ENCODE data around the gene STK33.

STK33 gene

DNA sequence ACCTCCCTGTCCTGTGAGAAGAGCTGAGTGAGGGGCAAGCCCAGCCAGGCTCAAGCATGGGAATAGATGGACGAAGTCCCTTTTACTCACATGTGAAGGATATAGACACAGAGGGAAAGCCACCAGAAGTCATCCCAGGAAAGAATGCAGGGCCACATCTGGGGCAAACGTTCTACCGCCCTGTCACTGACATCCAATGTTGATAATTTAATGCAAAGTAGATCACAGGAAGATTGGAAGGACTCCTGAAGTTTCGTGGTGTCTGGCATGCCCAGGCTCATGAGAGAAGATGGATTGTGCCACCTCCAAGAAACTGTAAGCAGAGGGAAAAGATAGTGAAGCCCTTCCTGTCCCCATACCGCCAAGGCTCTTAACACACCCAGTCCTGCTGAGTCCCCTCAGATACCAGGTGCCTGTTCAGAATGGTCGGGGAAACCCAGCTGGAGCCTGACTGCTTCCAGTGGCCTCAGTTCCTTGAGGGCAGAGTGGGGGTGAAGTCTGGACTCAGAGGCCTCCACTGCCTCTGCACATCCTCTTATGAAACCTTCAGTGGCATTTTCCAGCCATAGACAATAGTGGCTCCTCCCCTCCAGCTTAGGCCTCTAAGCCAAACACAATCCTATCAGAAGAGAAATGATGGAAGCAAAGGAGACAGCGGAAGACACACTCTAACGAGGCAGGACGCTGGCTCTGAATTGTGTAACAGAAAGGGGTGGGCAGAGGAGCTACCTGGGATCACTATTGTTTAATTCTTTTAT lies 7.5 kb upstream of the STK33 start:
- DNase-seq: no peak

DNA sequence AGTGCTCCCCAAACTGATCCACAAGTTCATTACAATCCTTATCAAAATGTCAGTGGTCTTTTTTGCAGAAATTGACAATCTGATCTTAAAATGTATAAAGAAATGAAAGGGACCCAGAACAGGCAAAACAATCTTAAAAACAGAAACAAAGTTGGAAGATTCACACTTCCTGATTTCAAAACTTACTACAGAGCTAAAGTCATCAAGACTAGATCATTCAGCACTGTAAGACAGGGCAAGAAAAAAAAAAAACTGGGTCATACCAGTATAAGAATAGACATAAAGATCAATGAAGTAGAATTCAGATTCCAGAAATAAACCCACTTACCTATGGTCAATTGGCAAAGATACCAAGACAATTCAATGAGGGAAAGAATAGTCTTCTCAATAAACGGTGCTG lies 4.5 kb upstream of the STK33 start:
- no peak for DNase-seq

DNA sequence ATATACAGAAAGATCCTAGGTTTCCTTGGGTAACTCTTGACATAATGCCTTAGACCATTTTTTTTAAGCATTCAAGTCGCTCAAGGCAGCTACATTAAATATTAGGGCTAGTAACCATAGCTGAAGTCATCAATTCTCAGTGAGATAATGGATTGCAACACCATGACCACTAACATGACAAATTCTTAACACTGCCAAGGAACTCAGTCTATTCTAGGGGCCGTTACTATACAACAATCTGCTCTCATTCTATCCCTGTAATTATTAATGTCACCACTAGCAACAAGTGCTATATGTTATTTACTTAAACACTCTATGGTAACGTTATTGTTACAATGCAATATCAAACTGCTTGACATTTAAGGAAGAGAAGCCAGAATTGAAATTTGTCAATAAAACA lies 3.2 kb upstream of the STK33 start:
- peak; percentile 31 for DNase-seq

DNA sequence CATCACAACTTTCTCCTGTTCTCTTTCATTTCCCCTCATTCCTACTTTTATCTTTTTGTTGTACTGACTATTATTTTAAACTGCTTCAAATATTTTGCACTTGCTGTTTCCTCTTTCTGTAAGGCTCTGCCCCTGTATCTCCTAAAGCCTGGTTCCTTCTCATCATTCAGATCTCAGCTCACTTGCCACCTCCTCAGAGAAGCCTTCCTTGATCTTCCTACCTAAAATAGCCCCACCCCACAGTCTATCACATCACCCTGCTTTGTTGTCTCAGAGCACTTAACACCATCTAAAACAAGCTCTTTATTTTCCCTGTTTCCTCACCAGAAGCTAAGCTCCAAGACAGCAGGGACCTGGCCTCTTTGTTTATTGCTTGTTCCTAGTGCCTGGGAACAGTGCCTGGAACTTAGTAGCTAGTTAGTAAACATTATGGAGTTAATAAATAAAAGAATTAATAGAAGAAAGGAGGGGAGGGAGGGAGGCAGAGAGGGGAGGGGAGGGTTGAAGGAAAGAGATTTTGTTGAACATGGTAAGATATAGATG lies 2.5 kb upstream of the STK33 start:
- no peak for DNase-seq

- DNase-seq: no peak
Measured at GRCh38 chr11:8593455-8593854, 573 bp downstream of the STK33 start.

- DNase-seq: no peak
Measured at GRCh38 chr11:8587915-8588314, 6.1 kb downstream of the STK33 start.

GRCh38 chr11:8586805-8587204 lies 7.2 kb downstream of the STK33 start:
- no peak for DNase-seq

GRCh38 chr11:8586184-8586583 lies 7.8 kb downstream of the STK33 start:
- DNase-seq: no peak

DNA sequence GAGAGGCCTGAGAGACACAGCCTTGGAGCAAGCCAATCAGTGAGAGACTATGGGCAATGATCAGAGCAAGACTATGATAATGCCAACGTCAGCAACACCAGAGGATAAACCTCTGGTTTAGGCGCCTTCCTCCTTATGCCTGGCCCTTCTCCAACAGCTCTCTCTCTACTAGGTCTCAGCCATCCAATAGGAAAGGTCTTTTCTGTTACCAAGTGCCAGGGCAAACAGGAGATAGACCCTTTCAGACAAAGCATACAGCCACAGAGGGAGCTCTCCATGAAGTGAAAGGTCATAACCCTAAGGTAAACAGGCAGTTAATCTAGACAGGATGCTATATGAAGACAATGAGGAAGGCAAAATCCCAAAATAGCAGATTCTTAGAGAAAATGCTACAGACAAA lies 9.5 kb downstream of the STK33 start:
- no peak for DNase-seq

GRCh38 chr11:8584082-8584481 lies 9.9 kb downstream of the STK33 start:
- DNase-seq: peak; percentile 54

DNA sequence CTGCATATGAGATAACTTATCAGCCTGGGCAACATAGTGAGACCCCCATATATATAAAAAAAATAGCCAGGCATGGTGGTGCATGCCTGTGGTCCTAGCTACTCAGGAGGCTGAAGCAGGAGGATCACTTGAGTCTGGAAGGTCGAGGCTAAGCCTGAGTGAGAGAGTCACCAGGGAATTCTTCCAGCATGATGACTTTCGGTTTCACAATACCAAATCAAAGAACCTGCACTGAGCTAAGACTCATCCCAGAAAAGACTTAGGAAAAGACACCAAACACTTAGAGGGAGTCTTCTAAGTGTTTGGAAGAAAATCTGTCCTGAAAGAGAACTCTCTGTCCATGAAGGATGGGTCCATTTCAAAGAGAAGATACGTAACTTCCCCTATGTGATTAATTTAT lies 12.7 kb downstream of the STK33 start:
- no peak for DNase-seq

GRCh38 chr11:8577791-8578581 lies 16.0 kb downstream of the STK33 start:
- DNase-seq: peak; percentile 26

DNA sequence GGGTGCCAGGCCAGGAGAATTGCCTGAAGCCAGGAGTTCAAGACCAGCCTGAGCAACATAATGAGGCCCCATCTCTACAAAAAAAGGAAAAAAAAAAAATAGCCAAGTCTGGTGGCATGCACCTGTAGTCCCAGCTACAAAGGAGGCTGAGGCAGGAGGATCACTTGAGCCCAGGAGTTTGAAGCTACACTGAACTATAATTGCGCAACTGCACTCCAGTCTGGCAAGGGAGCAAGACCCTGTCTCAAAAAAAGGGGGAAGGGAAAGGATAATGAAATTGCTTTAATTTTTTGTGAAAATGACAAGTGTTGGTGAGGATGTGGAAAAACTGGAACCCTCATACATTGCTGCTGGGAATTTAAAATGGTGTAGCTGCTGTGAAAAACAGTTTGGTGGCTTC lies 19.2 kb downstream of the STK33 start:
- no peak for DNase-seq

- no peak for DNase-seq
Measured at GRCh38 chr11:8573777-8574176, 20.3 kb downstream of the STK33 start.

GRCh38 chr11:8567602-8568198 lies 26.3 kb downstream of the STK33 start:
- DNase-seq: peak; percentile 30

- DNase-seq: peak; percentile 59
Measured at GRCh38 chr11:8566613-8567210, 27.3 kb downstream of the STK33 start.

DNA sequence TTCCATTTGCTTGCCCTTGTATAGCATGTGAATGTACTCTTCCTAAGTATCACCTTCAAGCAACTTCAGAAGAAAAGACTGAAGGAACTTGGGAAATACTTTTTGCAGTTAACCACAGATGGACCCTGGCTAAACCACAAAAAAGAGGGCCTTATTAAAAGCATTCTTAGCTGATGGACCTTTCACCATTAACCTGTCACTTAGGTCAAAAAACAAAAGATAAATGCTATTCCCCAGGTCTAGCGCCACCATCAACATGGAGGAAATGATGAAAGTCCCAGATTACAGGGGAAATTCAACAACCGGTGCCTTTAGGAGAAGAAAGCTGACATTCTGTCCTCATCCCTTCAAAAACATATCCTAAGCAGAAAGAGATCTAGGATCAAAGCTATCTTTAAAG lies 29.5 kb downstream of the STK33 start:
- no peak for DNase-seq

DNA sequence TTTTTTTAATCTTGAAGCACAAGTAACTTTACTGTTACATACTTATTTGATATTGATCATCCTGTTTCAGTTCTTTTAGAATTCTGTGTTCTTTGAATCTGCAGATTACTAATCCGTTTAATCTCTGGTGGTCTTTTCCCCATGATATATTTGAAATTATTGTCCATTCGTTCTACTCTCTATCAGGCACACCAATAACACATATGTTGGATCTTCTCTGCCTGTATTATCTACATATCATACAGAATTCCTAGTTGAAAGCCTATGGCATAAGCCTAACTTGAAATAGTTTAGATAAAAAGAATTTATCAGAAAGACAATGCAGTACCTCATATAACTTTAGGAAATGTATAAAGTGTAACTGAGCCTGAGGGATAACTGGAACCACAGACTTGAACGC lies 32.6 kb downstream of the STK33 start:
- DNase-seq: no peak

DNA sequence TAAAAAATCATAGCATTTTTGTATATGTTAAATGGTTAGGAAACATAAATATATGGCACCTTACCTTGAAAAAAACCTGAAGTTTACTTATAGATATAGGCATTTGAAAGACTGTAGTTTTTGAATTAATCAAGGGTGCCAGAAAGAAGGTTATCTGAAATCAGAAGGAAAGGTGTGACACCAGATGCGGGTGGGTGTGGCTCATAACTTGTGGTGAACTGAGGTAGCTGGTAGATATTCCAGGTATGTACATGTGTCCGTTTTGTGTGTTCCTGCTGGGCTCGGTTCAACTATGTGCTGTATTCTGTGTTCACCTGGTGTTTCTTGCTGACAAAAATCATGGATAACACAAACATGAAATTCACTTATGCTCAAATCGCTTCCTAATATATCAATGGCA lies 35.6 kb downstream of the STK33 start:
- no peak for DNase-seq

- no peak for DNase-seq
Measured at GRCh38 chr11:8545698-8546366, 48.2 kb downstream of the STK33 start.

DNA sequence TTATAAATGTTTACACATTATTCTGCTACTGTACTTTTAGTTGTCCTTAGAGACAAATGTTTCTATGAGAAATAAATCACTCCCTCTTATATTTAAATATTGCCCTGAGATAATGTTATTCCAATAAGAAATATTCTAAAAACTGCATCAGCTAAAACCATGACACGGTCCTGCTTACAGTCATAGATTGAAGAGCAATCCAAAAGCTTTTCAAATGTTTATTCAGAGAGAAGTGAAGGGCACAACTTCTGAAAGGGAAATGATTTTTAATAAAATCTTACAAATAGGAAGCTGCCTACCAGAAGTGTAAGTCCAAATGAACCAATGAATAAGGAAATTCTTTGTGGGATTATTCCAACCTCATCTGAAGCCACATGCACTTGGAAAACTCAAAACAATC lies 49.2 kb downstream of the STK33 start:
- DNase-seq: no peak

DNA sequence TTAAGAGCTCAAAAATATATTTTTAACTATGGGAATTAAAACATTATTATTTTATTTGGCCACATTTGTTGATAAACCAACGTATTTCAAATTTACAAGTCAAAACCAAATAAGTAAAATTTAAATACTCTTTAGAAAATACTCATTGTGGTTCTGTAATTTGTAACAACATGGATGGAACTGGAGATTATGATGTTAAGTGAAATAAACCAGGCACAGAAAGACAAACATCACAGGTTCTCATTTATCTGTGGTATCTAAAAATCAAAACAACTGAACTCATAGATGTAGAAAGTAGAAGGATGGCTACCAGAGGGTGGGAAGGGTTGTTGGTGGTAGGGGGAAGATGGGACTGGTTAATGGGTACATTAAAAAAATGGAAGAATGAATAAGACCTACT lies 50.8 kb downstream of the STK33 start:
- DNase-seq: no peak

GRCh38 chr11:8541448-8541847 lies 52.6 kb downstream of the STK33 start:
- no peak for DNase-seq
